IMR-90 (cell line): ENCODE measurements around the gene FSIP1. TPM values are rescaled to one million over a fixed set of nuclear protein-coding genes. Genes with fewer than 3 reads are reported as not detected.

ENCODE experiments used
- ATAC-seq: fragments of 200-7000 bp; cut with Tn5 transposase; 2 replicates; pipeline ENCODE4 v1.9.1; 2020; ENCODE audit warnings: low read depth, mild to moderate bottlenecking, moderate library complexity
- BruUV-seq: library from RNA; stranded (reverse); fragments of 400-500 nt; replicated peaks from 2 replicates; lab custom pipeline; 2021; lab: Mats Ljungman, UMichigan
- CTCF ChIA-PET: fragments of 300-600 bp; formaldehyde crosslinking; extraction: SDS; loops from one replicate; lab custom pipeline; 2021; ENCODE audit warnings: antibody characterized with exemption; lab: Yijun Ruan, JAX
- POLR2A ChIA-PET: fragments of 300-600 bp; sonication (Branson Sonifier 250); formaldehyde crosslinking; loops from one replicate; lab custom pipeline; 2022; ENCODE audit warnings: antibody characterized with exemption; ENCODE audit not compliant: unreplicated experiment; lab: Charles Lee
- DNase-seq: peaks from one replicate; pipeline ENCODE4 v3.0.0; 2013
- H2AFZ ChIP-seq: replicated peaks from 2 replicates; pipeline ENCODE3; 2013; ENCODE audit warnings: low read length, mild to moderate bottlenecking; ENCODE audit not compliant: poor library complexity
- H2AK5ac ChIP-seq: 2 replicates; pipeline ENCODE4 v1.6.1; 2013; ENCODE audit warnings: low read depth, low read length, inconsistent platforms
- H2AK9ac ChIP-seq: replicated peaks from 2 replicates; pipeline ENCODE3; 2013; ENCODE audit warnings: mild to moderate bottlenecking, low read depth, low read length, moderate library complexity; ENCODE audit not compliant: poor library complexity
- H2BK120ac ChIP-seq: 2 replicates; pipeline ENCODE4 v1.6.1; 2013; ENCODE audit warnings: low read depth, low read length, inconsistent platforms
- H2BK15ac ChIP-seq: 3 replicates; pipeline ENCODE4 v1.6.1; 2013; ENCODE audit warnings: low read depth, low read length, inconsistent platforms
- H2BK20ac ChIP-seq: 2 replicates; pipeline ENCODE4 v1.6.1; 2013; ENCODE audit warnings: low read depth, mild to moderate bottlenecking, inconsistent platforms, low read length, moderate library complexity
- H2BK5ac ChIP-seq: 2 replicates; pipeline ENCODE4 v1.6.1; 2013; ENCODE audit warnings: mild to moderate bottlenecking, low read depth, low read length, inconsistent platforms; ENCODE audit not compliant: poor library complexity, severe bottlenecking
- H3K14ac ChIP-seq: replicated peaks from 2 replicates; pipeline ENCODE4 v1.6.1; 2013; ENCODE audit warnings: low read depth, low read length, inconsistent platforms
- H3K18ac ChIP-seq: 2 replicates; pipeline ENCODE4 v1.6.1; 2013; ENCODE audit warnings: low read depth, low read length, control low read depth
- H3K23ac ChIP-seq: 2 replicates; pipeline ENCODE4 v1.6.1; 2013; ENCODE audit warnings: low read depth, low read length, inconsistent platforms
- H3K27ac ChIP-seq: 2 replicates; pipeline ENCODE4 v1.5.1; 2013; ENCODE audit warnings: mild to moderate bottlenecking, control low read depth, low read length; ENCODE audit not compliant: insufficient read depth
- H3K27me3 ChIP-seq: 2 replicates; pipeline ENCODE4 v1.6.1; 2013; ENCODE audit warnings: low read length; ENCODE audit not compliant: control insufficient read depth, insufficient read depth
- H3K36me3 ChIP-seq: 2 replicates; pipeline ENCODE4 v1.6.1; 2013; ENCODE audit warnings: low read length, mixed read lengths; ENCODE audit not compliant: control insufficient read depth, insufficient read depth
- H3K4ac ChIP-seq: 2 replicates; pipeline ENCODE4 v1.6.1; 2013; ENCODE audit warnings: low read depth, low read length, inconsistent platforms
- H3K4me1 ChIP-seq: 2 replicates; pipeline ENCODE4 v1.6.1; 2013; ENCODE audit warnings: low read length, mixed read lengths; ENCODE audit not compliant: control insufficient read depth, insufficient read depth
- H3K4me2 ChIP-seq: 2 replicates; pipeline ENCODE4 v1.6.1; 2013; ENCODE audit warnings: low read depth, mild to moderate bottlenecking, control low read depth, low read length, moderate library complexity
- H3K4me3 ChIP-seq: 2 replicates; pipeline ENCODE4 v1.5.1; 2013; ENCODE audit warnings: low read depth, mild to moderate bottlenecking, control low read depth, low read length, moderate library complexity; ENCODE audit not compliant: insufficient read depth
- H3K56ac ChIP-seq: 2 replicates; pipeline ENCODE4 v1.6.1; 2013; ENCODE audit warnings: low read length, inconsistent platforms; ENCODE audit not compliant: insufficient read depth; ENCODE audit errors: extremely low read depth
- H3K79me1 ChIP-seq, 2 experiments: 2 replicates each; pipeline ENCODE4 v1.6.1; 2013; ENCODE audit warnings: low read length in 2 of 2, inconsistent platforms in 1 of 2, low read depth in 1 of 2
- H3K9ac ChIP-seq: 2 replicates; pipeline ENCODE4 v1.6.1; 2013; ENCODE audit warnings: low read depth, low read length, control low read depth
- H3K9me1 ChIP-seq: 2 replicates; pipeline ENCODE4 v1.6.1; 2013; ENCODE audit warnings: low read length, inconsistent platforms; ENCODE audit not compliant: insufficient read depth
- H3K9me3 ChIP-seq: 2 replicates; pipeline ENCODE4 v1.6.1; 2013; ENCODE audit warnings: low read length; ENCODE audit not compliant: control insufficient read depth, insufficient read depth
- H4K20me1 ChIP-seq: 2 replicates; pipeline ENCODE4 v1.6.1; 2013; ENCODE audit warnings: low read length, inconsistent platforms; ENCODE audit not compliant: insufficient read depth
- H4K5ac ChIP-seq: 2 replicates; pipeline ENCODE4 v1.6.1; 2013; ENCODE audit warnings: mild to moderate bottlenecking, low read depth, low read length, control low read depth
- H4K8ac ChIP-seq, 2 experiments: 2 replicates each; pipeline ENCODE4 v1.6.1; 2013; ENCODE audit warnings: low read depth in 2 of 2, low read length in 2 of 2, control low read depth in 1 of 2, inconsistent platforms in 1 of 2
- H4K91ac ChIP-seq: 2 replicates; pipeline ENCODE4 v1.6.1; 2013; ENCODE audit warnings: low read depth, low read length, inconsistent platforms; ENCODE audit not compliant: insufficient read depth
- MAZ ChIP-seq: IDR thresholded peaks from 2 replicates; pipeline ENCODE4 v1.6.1; 2012; ENCODE audit warnings: low read depth, mild to moderate bottlenecking, low read length, improper control_type of control experiment, moderate library complexity, borderline replicate concordance
- POLR2A ChIP-seq: IDR thresholded peaks from 2 replicates; pipeline ENCODE4 v1.6.1; 2012; ENCODE audit warnings: mild to moderate bottlenecking, low read depth, low read length
- RCOR1 ChIP-seq: IDR thresholded peaks from 2 replicates; pipeline ENCODE4 v1.6.1; 2012; ENCODE audit warnings: mild to moderate bottlenecking, low read length, improper control_type of control experiment; ENCODE audit not compliant: insufficient replicate concordance
- WGBS, 2 experiments: methylation state at CpG; one replicate each; pipeline versions ENCODE4 v1.1.5 to v1.1.7; 2013; ENCODE audit warnings: missing lambda C conversion rate in 2 of 2; ENCODE audit not compliant: insufficient read length in 1 of 2; ENCODE audit errors: extremely low coverage in 2 of 2; 5-methylcytosine and 5-hydroxymethylcytosine counted together
- dilution Hi-C: fragments of 300-500 bp; cut with HindIII; formaldehyde crosslinking; loops from one replicate; pipeline ENCODE4 v1.14.3; 2018; ENCODE audit warnings: low sequenced_read_pairs; ENCODE audit not compliant: unreplicated experiment
- in situ Hi-C: fragments of 300-500 bp; cut with MboI; formaldehyde crosslinking; loops from 3 replicates; pipeline ENCODE4 v1.14.3; 2019; ENCODE audit warnings: low sequenced_read_pairs, inconsistent platforms, mixed read lengths
- intact Hi-C: fragments of 100-400 bp; cut with micrococcal nuclease; formaldehyde crosslinking; loops from 2 replicates; pipeline ENCODE4 v1.10.0; 2022
- polyA plus RNA-seq, 3 experiments: library from polyadenylated mRNA; depleted of rRNA; stranded (reverse); fragments of >200 nt; gene quantifications; 2 replicates each; pipeline ENCODE4 v1.2.3, GENCODE V29; 2012; ENCODE audit warnings: low replicate concordance in 1 of 3
- total RNA-seq: library from RNA; depleted of rRNA; stranded (reverse); fragments of >200 nt; gene quantifications from 2 replicates; pipeline ENCODE4 v1.2.3, GENCODE V29; 2012

FSIP1 gene
- total and polyA plus RNA-seq, 2 of the 4 experiments (the other 2 are of a cell fraction): 0.10 to 0.18 TPM

DNA sequence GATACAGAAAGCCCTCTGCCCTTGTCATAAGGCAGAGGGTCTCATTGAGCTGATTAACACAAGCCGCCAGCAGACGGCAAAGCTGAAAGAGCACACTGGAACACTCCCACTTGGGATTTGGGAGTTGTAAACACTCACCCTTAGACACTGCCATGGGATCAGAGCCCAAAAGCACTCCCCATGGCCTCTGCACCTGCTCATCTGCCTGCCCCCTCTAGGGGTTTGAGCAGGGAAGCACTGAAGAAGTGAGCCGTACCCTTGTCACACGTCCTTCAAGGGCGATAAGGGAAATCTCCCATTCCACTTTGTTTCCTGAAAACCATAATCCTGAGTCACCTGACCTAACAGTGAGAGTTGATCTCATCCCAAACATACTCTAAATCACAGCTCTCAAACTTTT, 14.7 kb downstream of the FSIP1 start:
- dilution Hi-C loops: no loop called here
- H3K4me2 ChIP-seq: no peak overlapping the region

More for the DNA sequence above, 14.7 kb downstream of the FSIP1 start:
- Histone ChIP-seq H3K79me1 (no peaks in the 10 kb centered on the region), H3K9me3 (no peaks in the 10 kb centered on the region), H4K8ac (no peak overlapping the region), H3K4me1 (peaks cover 10% of the 10 kb centered on the region), H3K9ac (no peak overlapping the region), H4K91ac (no peak overlapping the region), H3K27ac (no peak overlapping the region), H3K36me3 (no peaks in the 10 kb centered on the region), H3K56ac (no peak overlapping the region), H2BK20ac (no peak overlapping the region), H3K18ac (no peak overlapping the region), H2AFZ (no peak overlapping the region), H3K27me3 (no peaks in the 10 kb centered on the region), H2BK120ac (no peak overlapping the region), H3K9me1 (no peaks in the 10 kb centered on the region; the same call in none of the 2 replicates), H2AK9ac (no peak overlapping the region), H2BK15ac (no peak overlapping the region), H4K20me1 (no peaks in the 10 kb centered on the region), H4K5ac (no peak overlapping the region), H3K23ac (no peak overlapping the region), H3K14ac (no peak overlapping the region), H3K4ac (no peak overlapping the region; the same call in 1 of the 2 replicates), H3K4me3 (no peak overlapping the region), H2AK5ac (no peak overlapping the region), H2BK5ac (no peak overlapping the region)
- BruUV-seq: no TSS peak
- WGBS, 2 experiments: 100% methylated on average over 2 of the region's 5 CpGs; no CpG with 5 or more reads in 1 of the 2 experiments
- in situ Hi-C loops (loop anchor here (10.0 to 25.0 kb wide), 2 partner anchors 606 to 1053 kb away; no protein-coding TSS in a partner anchor), intact Hi-C loops (no loop called here)
- DNase-seq (no peak), ATAC-seq (no peak)
- ChIA-PET POLR2A (no interaction called here), CTCF (no interaction called here)
- TF ChIP-seq POLR2A (no peak), MAZ (no peak), RCOR1 (no peak)
